ENCODE results near the gene LGI4.

- TF ChIP-seq CTCF (IDR thresholded peaks at IDR 0.05; ENCODE audit: low read length) (peak; percentile 95), EZH2 (IDR thresholded peaks at IDR 0.05; ENCODE audit: borderline replicate concordance, low read length) (no peak)
Observed at GRCh38 chr19:35114353-35115176, 20.3 kb downstream of the LGI4 start.
